Neural progenitor cell (in vitro differentiated cells): ENCODE data around the gene RNF111. TPM values are rescaled to one million over a fixed set of nuclear protein-coding genes. Genes with fewer than 3 reads are reported as not detected.
A peak's percentile ranks its signal among the peaks of the same experiment; 100 is the strongest.

Source experiments
- DNase-seq: peaks from one replicate; pipeline ENCODE4 v3.0.0-alpha.2; 2016; ENCODE audit warnings: low spot score
- H2AFZ ChIP-seq: fragments of 200-600 bp; sonication (generic); replicated peaks from 2 replicates; pipeline ENCODE4 v1.6.1; 2016; ENCODE audit warnings: antibody characterized with exemption
- H3F3A ChIP-seq: fragments of 200-600 bp; sonication (generic); 2 replicates; pipeline ENCODE4 v1.6.1; 2016; ENCODE audit warnings: antibody characterized with exemption, low read depth
- H3K27ac ChIP-seq: fragments of 200-600 bp; sonication (generic); 2 replicates; pipeline ENCODE4 v1.5.1; 2016; ENCODE audit warnings: mild to moderate bottlenecking
- H3K27me3 ChIP-seq: fragments of 200-600 bp; sonication (generic); 2 replicates; pipeline ENCODE4 v1.6.1; 2016; ENCODE audit warnings: mild to moderate bottlenecking, moderate library complexity
- H3K36me3 ChIP-seq: fragments of 200-600 bp; sonication (generic); 2 replicates; pipeline ENCODE4 v1.5.1; 2016
- H3K4me1 ChIP-seq: fragments of 200-600 bp; sonication (generic); 2 replicates; pipeline ENCODE4 v1.6.1; 2016; ENCODE audit warnings: mixed run types
- H3K4me2 ChIP-seq: fragments of 200-600 bp; sonication (generic); 2 replicates; pipeline ENCODE4 v1.6.1; 2016
- H3K4me3 ChIP-seq: fragments of 200-600 bp; sonication (generic); 2 replicates; pipeline ENCODE4 v1.5.1; 2016
- H3K79me2 ChIP-seq: fragments of 200-600 bp; sonication (generic); 2 replicates; pipeline ENCODE4 v1.6.1; 2016; ENCODE audit warnings: low read depth
- H3K9ac ChIP-seq: fragments of 200-600 bp; sonication (generic); 2 replicates; pipeline ENCODE4 v1.6.1; 2016
- H3K9me3 ChIP-seq: fragments of 200-600 bp; sonication (generic); 2 replicates; pipeline ENCODE4 v1.5.1; 2016; ENCODE audit warnings: low read depth
- H4K20me1 ChIP-seq: fragments of 200-600 bp; sonication (generic); 2 replicates; pipeline ENCODE4 v1.6.1; 2016; ENCODE audit warnings: low read depth
- H3K27ac Mint-ChIP-seq: 3 replicates; pipeline ENCODE4 v1.8.0; 2021; ENCODE audit warnings: mixed read lengths
- H3K27me3 Mint-ChIP-seq: 2 replicates; pipeline ENCODE4 v1.8.0; 2022; ENCODE audit warnings: low read depth, mild to moderate bottlenecking, inconsistent platforms, moderate library complexity, mixed read lengths; ENCODE audit not compliant: insufficient read depth
- H3K36me3 Mint-ChIP-seq: 3 replicates; pipeline ENCODE4 v1.8.0; 2021; ENCODE audit warnings: mixed read lengths
- H3K4me1 Mint-ChIP-seq: 3 replicates; pipeline ENCODE4 v1.8.0; 2021; ENCODE audit warnings: mixed read lengths
- H3K4me3 Mint-ChIP-seq: 3 replicates; pipeline ENCODE4 v1.8.0; 2021; ENCODE audit warnings: mild to moderate bottlenecking, moderate library complexity, mixed read lengths
- H3K9me3 Mint-ChIP-seq: 3 replicates; pipeline ENCODE4 v1.8.0; 2020; ENCODE audit warnings: mixed read lengths
- CTCF ChIP-seq: fragments of 200-600 bp; sonication (generic); IDR thresholded peaks from 2 replicates; pipeline ENCODE4 v1.5.1; 2017; ENCODE audit warnings: antibody characterized with exemption, mild to moderate bottlenecking
- EZH2 ChIP-seq: fragments of 200-600 bp; sonication (generic); IDR thresholded peaks from 2 replicates; pipeline ENCODE4 v1.6.1; 2017; ENCODE audit warnings: antibody characterized with exemption, mild to moderate bottlenecking, moderate library complexity
- EZH2phosphoT487 ChIP-seq: fragments of 200-600 bp; sonication (generic); IDR thresholded peaks from 2 replicates; pipeline ENCODE4 v1.6.1; 2017; ENCODE audit warnings: antibody characterized with exemption
- total RNA-seq: library from RNA; depleted of rRNA; stranded (reverse); fragments of >200 nt; gene quantifications from 2 replicates; pipeline ENCODE4 v1.2.3, GENCODE V29; 2015; ENCODE audit warnings: low replicate concordance

Gene RNF111
- total RNA-seq, 1 donor from 2014 or later = 32.3 TPM

GRCh38 chr15:58967479-58967878 lies 20.0 kb upstream of the RNF111 start:
- no peaks in the 10 kb centered on the region for H3K27me3 Mint-ChIP-seq
- H3K4me3 Mint-ChIP-seq = no peak overlapping the region
- H3K4me3 ChIP-seq = no peak overlapping the region
- TF ChIP-seq EZH2 (no peak), CTCF (no peak), EZH2phosphoT487 (no peak)
- H3K36me3 Mint-ChIP-seq = no peaks in the 10 kb centered on the region
- no peak overlapping the region for H3K4me2 ChIP-seq
- no peaks in the 10 kb centered on the region for H3K79me2 ChIP-seq
- no peaks in the 10 kb centered on the region for H3K4me1 Mint-ChIP-seq
- no peak overlapping the region for H3K27ac Mint-ChIP-seq
- no peaks in the 10 kb centered on the region for H3K9me3 Mint-ChIP-seq
- no peaks in the 10 kb centered on the region for H3F3A ChIP-seq
- H3K27ac ChIP-seq = no peak overlapping the region
- H3K27me3 ChIP-seq = no peaks in the 10 kb centered on the region
- no peaks in the 10 kb centered on the region for H3K36me3 ChIP-seq
- no peaks in the 10 kb centered on the region for H3K4me1 ChIP-seq
- H4K20me1 ChIP-seq = no peaks in the 10 kb centered on the region
- no peaks in the 10 kb centered on the region for H3K9me3 ChIP-seq
- DNase-seq = no peak
- no peak overlapping the region for H3K9ac ChIP-seq
- no peak overlapping the region for H2AFZ ChIP-seq

- no peak for DNase-seq
- Histone ChIP-seq H3K9me3 (no peaks in the 10 kb centered on the region), H2AFZ (no peak overlapping the region), H4K20me1 (no peaks in the 10 kb centered on the region), H3K27ac (no peak overlapping the region), H3K4me2 (no peak overlapping the region), H3K9ac (no peak overlapping the region), H3K79me2 (no peaks in the 10 kb centered on the region), H3K4me3 (no peak overlapping the region), H3F3A (no peaks in the 10 kb centered on the region), H3K36me3 (no peaks in the 10 kb centered on the region), H3K27me3 (peaks cover 7% of the 10 kb centered on the region), H3K4me1 (no peaks in the 10 kb centered on the region)
- H3K9me3 Mint-ChIP-seq = no peaks in the 10 kb centered on the region
- no peaks in the 10 kb centered on the region for H3K36me3 Mint-ChIP-seq
- H3K4me3 Mint-ChIP-seq = no peak overlapping the region
- TF ChIP-seq CTCF = no peak
- no peak for TF ChIP-seq EZH2phosphoT487
- TF ChIP-seq EZH2 = no peak
- no peaks in the 10 kb centered on the region for H3K27me3 Mint-ChIP-seq
- H3K4me1 Mint-ChIP-seq = no peaks in the 10 kb centered on the region
- H3K27ac Mint-ChIP-seq = no peak overlapping the region
Measured at GRCh38 chr15:58977887-58978286, 9.6 kb upstream of the RNF111 start.

- H4K20me1 ChIP-seq = no peaks in the 10 kb centered on the region
- Mint-ChIP-seq H3K36me3 (no peaks in the 10 kb centered on the region), H3K4me1 (no peaks in the 10 kb centered on the region), H3K27me3 (no peaks in the 10 kb centered on the region), H3K9me3 (no peaks in the 10 kb centered on the region), H3K4me3 (no peak overlapping the region), H3K27ac (no peak overlapping the region)
- H3K4me3 ChIP-seq = no peak overlapping the region
- H3K4me2 ChIP-seq = no peak overlapping the region
- TF ChIP-seq EZH2 (no peak), CTCF (peak; percentile 64)
- no peak overlapping the region for H3K9ac ChIP-seq
- no peaks in the 10 kb centered on the region for H3F3A ChIP-seq
- peak; percentile 14 for DNase-seq
- H3K9me3 ChIP-seq = no peaks in the 10 kb centered on the region
- H2AFZ ChIP-seq = no peak overlapping the region
- no peaks in the 10 kb centered on the region for H3K4me1 ChIP-seq
- H3K27me3 ChIP-seq = peaks cover 14% of the 10 kb centered on the region
- H3K27ac ChIP-seq = no peak overlapping the region
- H3K36me3 ChIP-seq = no peaks in the 10 kb centered on the region
- H3K79me2 ChIP-seq = no peaks in the 10 kb centered on the region
Measured at GRCh38 chr15:58980351-58980939, 7.0 kb upstream of the RNF111 start.
